LNCAP (cell line): ENCODE measurements around the gene NOS1AP.
A peak's percentile ranks its signal among the peaks of the same experiment; 100 is the strongest.

ENCODE experiments used
- TF ChIP-seq, protein P1 (sequence below): fragments of 450-650 bp; IDR thresholded peaks from 2 replicates; pipeline ENCODE4 v1.5.1; 2017; ENCODE audit warnings: mild to moderate bottlenecking

The NOS1AP gene

DNA sequence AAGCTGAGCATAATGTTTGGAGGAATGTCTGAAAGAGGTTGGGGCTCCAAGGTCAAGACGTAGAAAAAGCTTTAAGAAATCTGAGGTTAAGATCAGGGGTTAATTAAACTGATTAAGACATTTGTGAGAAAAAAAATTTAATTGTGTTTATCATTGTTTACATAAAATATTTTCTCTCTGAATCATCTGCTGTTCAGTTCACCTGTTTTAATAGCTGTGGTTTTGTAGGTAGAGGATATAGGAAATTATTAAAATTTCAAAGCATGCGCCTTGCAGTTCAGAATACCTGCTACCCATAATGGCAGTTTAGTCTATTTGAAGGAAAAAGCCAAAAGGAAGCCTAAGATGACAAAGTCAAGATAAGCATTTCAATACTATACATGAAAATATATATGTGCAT lies 154.0 kb downstream of the NOS1AP start:
- TF ChIP-seq, protein P1, sequence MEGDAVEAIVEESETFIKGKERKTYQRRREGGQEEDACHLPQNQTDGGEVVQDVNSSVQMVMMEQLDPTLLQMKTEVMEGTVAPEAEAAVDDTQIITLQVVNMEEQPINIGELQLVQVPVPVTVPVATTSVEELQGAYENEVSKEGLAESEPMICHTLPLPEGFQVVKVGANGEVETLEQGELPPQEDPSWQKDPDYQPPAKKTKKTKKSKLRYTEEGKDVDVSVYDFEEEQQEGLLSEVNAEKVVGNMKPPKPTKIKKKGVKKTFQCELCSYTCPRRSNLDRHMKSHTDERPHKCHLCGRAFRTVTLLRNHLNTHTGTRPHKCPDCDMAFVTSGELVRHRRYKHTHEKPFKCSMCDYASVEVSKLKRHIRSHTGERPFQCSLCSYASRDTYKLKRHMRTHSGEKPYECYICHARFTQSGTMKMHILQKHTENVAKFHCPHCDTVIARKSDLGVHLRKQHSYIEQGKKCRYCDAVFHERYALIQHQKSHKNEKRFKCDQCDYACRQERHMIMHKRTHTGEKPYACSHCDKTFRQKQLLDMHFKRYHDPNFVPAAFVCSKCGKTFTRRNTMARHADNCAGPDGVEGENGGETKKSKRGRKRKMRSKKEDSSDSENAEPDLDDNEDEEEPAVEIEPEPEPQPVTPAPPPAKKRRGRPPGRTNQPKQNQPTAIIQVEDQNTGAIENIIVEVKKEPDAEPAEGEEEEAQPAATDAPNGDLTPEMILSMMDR: no peak

DNA sequence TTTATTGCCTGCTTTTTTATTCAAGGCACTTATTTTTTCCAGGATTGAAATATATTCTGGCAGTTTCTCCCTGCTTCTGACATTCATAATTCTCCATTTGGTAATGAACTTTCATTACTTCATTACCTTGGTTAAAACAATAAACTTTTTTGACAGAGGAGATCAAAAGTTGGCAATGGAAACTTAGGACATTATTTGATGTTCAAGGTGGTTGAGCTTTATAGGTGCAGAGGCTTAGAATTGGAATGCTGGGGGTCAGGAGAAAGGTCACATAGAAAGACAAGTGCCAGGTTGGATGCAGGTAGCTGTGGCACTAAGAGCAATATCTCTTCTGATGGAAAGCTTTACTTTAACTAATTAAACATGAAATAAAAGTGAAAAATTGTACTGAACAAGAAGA lies 154.8 kb downstream of the NOS1AP start:
- TF ChIP-seq, protein P1: no peak

DNA sequence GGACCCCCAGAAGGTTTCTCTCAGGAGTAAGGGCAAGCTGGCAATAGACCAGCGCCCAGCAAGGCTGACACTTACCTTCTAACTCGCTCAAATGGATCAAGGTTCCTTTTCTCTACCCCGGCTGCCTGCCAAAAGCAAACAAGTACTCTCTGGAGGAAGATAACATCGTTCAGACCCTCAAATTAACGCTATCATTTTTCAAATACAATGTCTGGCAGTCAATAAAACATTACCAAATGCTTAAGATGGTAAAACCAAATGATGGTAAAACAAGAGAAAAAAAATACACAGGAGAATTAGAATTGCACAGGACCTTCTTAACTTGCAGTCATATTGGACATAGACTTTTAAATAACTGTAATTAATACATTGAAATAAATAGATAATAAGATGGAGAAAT lies 159.1 kb downstream of the NOS1AP start:
- TF ChIP-seq, protein P1: no peak

DNA sequence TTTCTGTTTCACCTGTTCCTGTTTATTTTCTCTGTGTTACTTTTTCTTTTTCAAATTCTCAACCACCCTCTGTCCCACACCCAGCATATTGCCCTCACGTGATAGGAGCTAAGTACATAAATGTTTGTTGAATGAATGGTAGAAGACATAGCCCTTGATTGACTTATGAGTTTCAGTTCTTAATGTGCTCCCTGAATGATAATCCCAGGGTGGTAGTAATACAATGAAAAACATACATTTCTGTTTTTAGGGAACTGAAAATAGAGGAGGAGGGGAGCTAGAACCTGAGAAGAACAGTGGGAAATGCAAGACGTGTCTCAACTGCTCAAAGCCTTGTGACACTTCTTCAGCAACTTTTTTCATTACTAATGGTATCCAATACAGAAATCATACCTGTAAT lies 160.1 kb downstream of the NOS1AP start:
- TF ChIP-seq, protein P1: no peak

DNA sequence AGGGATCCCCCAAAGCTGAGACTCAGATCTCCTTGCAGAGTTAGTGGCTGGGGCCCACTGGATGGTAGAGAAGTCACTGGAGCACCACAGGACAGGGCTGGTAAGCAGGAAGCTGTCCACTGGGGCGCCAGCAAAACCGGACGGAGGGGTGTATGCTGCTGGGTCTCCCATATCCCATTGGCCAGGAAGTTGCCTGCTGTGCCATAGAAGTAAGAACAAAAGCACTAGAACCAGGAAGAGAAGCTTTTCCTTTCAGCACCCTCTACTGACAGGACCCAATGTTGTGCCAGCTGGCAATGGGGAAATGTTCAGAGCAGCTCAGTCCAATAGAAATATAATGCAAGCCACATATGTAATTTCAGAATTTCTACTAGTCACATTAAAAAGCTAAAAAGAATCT lies 160.6 kb downstream of the NOS1AP start:
- TF ChIP-seq, protein P1: peak; percentile 54

DNA sequence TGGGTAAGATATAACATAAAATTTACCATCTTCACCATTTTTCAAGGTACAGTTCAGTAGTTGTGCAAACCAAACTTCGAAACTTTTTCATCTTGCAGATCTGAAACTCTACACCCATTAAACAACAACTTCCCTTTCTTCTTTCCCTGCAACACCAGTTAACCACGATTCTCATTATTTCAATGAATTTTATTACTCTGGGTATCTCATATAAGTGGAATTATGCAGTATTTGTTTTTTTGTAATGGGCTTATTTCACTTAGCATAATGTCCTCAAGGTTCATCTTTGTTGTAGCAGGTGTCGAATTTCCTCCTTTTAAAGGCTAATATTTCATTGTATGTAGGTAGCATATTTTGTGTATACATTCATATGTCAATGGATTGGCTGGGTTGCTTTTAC lies 161.0 kb downstream of the NOS1AP start:
- TF ChIP-seq, protein P1: no peak

DNA sequence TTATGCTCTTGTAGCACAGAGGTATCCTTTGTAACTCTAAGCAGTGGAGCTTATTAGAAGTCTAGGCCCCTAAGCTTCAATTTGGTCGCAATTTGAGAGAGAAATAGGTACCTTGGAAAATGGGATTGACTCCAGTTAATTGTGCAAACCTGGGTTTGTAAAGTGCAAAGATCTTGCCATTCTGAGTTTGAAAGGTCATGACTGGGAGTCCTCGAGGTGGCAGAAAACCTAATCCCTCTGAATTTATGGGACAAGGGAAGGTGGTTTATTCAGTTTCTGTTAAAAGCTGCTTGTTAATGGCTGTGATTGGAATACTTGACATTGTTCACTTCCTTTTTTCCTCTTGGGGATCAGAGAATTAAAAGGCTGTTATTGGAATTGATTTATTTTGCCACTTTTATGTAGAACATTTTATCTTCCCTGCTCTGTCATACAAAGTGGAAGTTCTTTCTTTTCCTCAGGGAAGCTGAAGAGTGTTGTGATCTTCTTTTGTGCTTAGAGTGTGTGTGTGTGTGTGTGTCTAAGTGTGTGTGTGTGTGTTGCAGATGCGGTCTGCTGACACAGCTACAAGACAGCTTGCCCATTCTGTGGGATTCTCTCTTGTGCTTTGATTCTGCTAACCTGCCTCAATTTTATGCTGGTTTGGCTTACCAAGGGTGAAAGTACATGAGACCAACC lies 162.7 kb downstream of the NOS1AP start:
- TF ChIP-seq, protein P1: no peak

DNA sequence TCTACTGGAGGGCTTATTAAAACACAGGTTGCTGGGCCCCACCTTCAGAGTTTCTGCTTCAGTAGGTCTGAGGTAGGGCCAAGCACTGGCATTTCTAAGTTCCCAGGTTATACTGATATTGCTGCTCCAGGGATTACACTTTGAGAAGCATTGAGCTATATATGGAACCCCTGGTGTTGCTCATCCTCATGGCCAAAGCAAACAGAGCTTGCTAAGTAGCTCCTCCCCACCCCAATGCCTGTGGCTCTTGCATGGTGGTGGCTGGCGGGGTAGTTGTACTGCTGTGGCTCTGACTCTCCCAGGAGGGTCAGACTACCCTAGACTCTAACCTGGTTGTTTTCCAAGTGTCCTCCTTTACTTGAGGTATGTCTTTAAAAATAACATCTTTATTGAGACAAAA lies 163.6 kb downstream of the NOS1AP start:
- TF ChIP-seq, protein P1: no peak
